Measurements from ENCODE around the gene ACD.
"Not testable (repeated sequence)": the region's sequence is repeated elsewhere in the genome, so short reads cannot be mapped to it uniquely, and the experiment has no call there.

The ACD gene

DNA sequence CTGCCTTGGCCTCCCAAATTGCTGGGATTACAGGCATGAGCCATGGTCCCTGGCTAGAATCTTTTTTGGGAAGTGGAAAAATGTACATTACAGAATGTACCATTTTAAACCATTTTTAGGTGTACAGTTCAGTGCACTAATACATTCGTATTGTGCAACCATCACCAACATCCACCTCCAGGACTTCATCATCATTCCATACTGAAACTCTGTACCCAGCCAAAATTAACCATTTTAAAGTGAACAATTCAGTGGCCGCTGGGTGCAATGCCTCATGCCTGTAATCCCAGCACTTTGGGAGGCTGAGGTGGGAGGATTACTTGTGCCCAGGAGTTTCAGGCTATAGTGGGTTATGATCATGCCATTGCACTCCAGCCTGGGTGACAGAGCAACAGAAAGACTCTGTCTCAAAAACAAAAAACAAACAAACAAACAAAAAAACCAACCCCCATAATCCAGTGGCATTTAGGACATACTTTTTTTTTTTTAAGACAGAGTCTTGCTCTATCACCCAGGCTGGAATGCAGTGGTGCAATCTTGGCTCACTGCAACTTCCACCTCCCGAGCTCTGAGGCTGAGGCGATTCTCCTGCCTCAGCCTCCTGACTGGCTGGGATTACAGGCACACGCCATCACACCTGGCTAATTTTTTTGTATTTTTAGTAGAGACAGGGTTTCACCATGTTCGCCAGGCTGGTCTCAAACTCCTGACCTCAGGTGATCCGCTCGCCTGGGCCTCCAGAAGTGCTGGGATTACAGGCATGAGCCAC, 33.6 kb upstream of the ACD start:
- not testable (repeated sequence) for H3K4me3 Mint-ChIP-seq; H3K27me3 Mint-ChIP-seq; DNase-seq (ENCODE audit: low spot score in 2 of 2); ATAC-seq (replicated peaks; ENCODE audit: extremely low read depth, poor library complexity, severe bottlenecking); H3K36me3 Mint-ChIP-seq (ENCODE audit: insufficient read depth); H3K9me3 Mint-ChIP-seq; H3K4me1 Mint-ChIP-seq; H3K27ac Mint-ChIP-seq (ENCODE audit: low read depth)

DNA sequence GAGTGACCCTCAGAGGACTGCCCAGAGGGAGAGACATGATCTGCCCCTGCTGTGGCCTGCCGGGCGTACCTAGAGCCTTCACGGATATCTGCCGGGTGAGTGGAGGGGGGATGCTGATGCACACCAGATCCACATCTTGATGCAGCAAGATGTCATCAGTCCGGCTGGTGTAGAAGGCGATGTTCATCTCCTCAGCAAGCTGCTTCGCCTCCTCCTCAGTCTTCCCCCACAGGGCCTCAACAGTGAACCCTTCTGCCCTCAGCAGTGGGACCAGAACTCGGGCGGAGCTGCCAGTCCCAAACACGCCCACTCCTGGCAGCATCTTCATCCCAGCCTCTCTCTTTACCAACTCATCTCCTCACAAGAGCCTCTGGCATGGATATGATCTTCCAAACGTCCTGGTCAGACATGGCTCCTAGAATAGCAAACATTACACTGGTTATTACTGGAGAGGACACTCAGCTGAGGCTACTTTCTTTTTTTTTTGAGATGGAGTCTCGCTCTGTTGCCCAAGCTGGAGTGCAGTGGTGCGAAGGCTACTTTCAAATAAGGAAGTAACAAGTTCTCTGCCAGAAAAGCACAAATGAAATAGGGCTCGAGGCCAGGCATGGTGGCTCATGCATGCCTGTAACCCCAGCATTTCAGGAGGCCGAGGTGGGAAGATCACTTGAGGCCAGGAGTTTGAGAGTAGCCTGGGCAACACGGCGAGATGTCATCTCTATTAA, 25.5 kb upstream of the ACD start:
- no peak overlapping the region for H3K4me3 Mint-ChIP-seq
- DNase-seq (ENCODE audit: low spot score in 2 of 2) (no peak), ATAC-seq (replicated peaks; ENCODE audit: extremely low read depth, poor library complexity, severe bottlenecking) (no peak)
- H3K27ac Mint-ChIP-seq (ENCODE audit: low read depth), result no peak overlapping the region
- H3K36me3 Mint-ChIP-seq (ENCODE audit: insufficient read depth), result peaks cover 3% of the 10 kb centered on the region
- H3K4me1 Mint-ChIP-seq, result no peaks in the 10 kb centered on the region
- no peaks in the 10 kb centered on the region for H3K27me3 Mint-ChIP-seq
- no peaks in the 10 kb centered on the region for H3K9me3 Mint-ChIP-seq

DNA sequence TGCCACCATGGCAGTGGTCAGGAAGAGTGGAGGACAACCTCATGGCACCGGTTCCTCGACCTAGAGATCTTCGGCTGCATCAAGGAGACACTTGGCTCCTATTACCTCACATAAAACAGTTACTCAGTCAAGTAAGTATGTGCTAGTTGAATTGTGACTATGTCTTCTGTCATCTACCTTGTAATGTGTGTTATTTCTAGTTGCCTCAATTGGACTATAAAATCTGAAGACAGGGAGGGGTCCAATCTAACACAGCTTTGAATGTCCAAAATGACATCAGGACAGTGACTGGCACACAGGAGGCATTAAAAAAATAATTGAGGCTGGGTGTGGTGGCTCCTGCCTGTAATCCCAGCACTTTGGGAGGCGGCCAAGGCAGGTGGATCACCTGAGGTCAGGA, 23.7 kb upstream of the ACD start:
- Mint-ChIP-seq H3K9me3 (no peaks in the 10 kb centered on the region), H3K4me1 (no peaks in the 10 kb centered on the region), H3K36me3 (ENCODE audit: insufficient read depth) (peaks cover 3% of the 10 kb centered on the region), H3K27ac (ENCODE audit: low read depth) (no peak overlapping the region), H3K4me3 (no peak overlapping the region), H3K27me3 (no peaks in the 10 kb centered on the region)
- ATAC-seq (replicated peaks; ENCODE audit: extremely low read depth, poor library complexity, severe bottlenecking) (no peak), DNase-seq (ENCODE audit: low spot score in 2 of 2) (no peak)

DNA sequence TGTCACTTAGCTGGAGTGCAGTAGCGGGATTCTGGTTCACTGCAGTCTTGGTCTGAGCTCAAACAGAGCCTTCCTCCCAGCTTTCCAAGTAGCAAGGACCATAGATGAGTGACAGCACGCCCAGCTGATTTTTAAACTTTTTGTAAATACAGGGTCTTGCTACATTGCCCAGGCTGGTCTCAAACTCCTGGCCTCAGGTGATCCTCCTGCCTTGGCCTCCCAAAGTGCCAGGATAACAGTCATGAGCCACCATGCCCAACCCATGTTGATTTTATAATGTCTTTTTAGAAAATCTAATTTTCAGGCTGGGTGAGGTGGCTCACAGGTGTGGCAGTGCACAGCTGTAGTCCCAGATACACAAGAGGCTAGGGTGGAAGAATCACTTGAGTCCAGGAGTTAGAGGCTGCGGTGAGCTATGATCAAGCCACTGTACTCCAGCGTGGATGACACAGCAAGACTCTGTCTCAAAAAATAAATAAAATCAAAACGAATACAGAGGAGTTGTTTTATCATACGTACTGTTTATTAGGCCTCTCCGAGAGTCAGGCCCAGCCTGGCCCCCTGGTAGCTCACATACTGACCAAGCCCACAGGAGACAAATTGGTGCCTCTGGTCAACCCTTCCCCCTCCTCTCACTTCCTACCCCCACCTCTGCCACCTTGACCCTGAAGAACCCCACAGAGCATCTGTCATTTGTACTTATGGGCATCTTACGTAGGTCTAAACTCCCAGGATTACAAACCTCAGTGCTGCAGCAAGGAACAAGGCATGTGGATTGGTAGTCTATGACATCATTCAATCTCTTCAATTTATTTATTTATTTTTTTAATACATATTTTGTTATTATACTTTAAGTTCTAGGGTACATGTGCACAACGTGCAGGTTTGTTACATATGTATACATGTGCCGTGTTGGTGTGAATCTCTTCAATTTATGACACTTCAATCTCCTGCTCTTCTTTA, 20.2 kb upstream of the ACD start:
- H3K27ac Mint-ChIP-seq (ENCODE audit: low read depth), result no peak overlapping the region
- no peaks in the 10 kb centered on the region for H3K27me3 Mint-ChIP-seq
- no peak overlapping the region for H3K4me3 Mint-ChIP-seq
- H3K9me3 Mint-ChIP-seq, result no peaks in the 10 kb centered on the region
- peaks cover 3% of the 10 kb centered on the region for H3K36me3 Mint-ChIP-seq (ENCODE audit: insufficient read depth)
- no peaks in the 10 kb centered on the region for H3K4me1 Mint-ChIP-seq
- no peak for ATAC-seq (replicated peaks; ENCODE audit: extremely low read depth, poor library complexity, severe bottlenecking)
- no peak for DNase-seq (ENCODE audit: low spot score in 2 of 2)

DNA sequence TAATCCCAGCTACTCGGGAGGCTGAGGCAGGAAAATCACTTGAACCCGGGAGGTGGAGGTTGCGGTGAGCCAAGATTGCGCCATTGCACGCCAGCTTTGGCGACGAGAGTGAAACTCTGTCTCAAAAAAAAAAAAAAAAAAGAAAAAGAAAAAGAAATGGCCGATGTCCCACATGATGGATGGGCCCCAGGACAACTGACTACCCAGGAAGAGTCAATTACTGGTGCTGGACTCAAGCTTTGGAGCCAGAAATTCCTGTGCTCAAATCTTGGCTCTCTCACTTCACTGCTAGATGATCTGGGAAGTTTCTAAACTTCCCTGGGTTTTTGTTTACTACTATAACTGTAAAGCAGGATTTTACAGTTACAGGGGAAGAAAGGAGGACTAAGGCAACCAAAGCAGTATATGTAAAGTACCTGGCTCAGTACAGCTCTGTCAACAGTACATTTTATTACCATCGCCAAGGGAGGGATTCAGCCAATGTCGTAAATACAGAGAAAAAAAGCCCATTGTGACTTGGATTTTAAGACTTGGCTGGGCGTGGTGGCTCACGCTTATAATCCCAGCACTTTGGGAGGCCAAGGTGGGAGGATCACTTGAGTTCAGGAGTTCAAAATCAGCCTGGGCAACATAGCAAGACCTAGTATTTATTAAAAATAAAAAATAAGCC, 18.4 kb upstream of the ACD start:
- Mint-ChIP-seq H3K4me3 (no peak overlapping the region), H3K27me3 (no peaks in the 10 kb centered on the region), H3K9me3 (no peaks in the 10 kb centered on the region), H3K4me1 (no peaks in the 10 kb centered on the region), H3K27ac (ENCODE audit: low read depth) (no peak overlapping the region), H3K36me3 (ENCODE audit: insufficient read depth) (peaks cover 1% of the 10 kb centered on the region)
- ATAC-seq (replicated peaks; ENCODE audit: extremely low read depth, poor library complexity, severe bottlenecking), result no peak
- no peak for DNase-seq (ENCODE audit: low spot score in 2 of 2)

DNA sequence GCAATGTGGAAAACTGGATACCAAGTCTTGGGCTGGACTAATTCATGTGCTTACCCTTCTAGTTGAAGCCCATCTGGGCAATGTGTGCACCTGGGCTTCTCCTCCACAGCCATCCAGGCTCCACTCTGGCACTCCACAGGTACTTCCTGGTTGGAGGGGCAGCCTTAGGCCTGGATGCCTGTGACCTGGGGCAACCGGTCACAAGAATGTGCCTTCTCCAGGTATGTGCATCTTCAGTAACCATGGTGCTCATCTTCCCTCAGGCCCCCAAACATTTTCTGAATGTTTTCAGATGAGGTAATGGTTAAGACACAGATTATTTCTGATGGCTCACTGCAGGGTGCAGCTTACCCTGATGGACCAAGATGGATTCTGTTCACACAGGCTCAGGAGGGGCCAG, 17.7 kb upstream of the ACD start:
- H3K27ac Mint-ChIP-seq (ENCODE audit: low read depth), result no peak overlapping the region
- peaks cover 1% of the 10 kb centered on the region for H3K36me3 Mint-ChIP-seq (ENCODE audit: insufficient read depth)
- no peak for DNase-seq (ENCODE audit: low spot score in 2 of 2)
- no peaks in the 10 kb centered on the region for H3K9me3 Mint-ChIP-seq
- no peak for ATAC-seq (replicated peaks; ENCODE audit: extremely low read depth, poor library complexity, severe bottlenecking)
- no peak overlapping the region for H3K4me3 Mint-ChIP-seq
- no peaks in the 10 kb centered on the region for H3K4me1 Mint-ChIP-seq
- no peaks in the 10 kb centered on the region for H3K27me3 Mint-ChIP-seq

DNA sequence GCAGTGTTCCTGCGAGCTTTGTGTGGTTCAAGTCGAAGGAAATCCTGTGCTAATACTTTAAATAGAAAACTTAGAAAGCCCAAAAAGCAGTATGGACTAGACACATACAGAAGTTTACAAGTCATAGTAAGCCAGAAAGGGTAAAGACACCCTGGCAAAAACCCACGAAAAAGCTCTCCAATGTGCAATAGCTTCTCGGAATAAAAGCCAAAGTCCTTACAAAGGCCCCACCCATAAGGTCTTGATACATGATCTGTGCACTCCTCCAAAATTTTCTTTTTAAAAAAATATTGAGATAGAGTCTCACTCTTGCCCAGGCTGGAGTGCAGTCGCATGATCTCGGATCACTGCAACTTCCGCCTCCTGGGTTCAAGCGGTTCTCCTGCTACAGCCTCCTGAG, 16.9 kb upstream of the ACD start:
- ATAC-seq (replicated peaks; ENCODE audit: extremely low read depth, poor library complexity, severe bottlenecking) (no peak), DNase-seq (ENCODE audit: low spot score in 2 of 2) (no peak)
- no peak overlapping the region for H3K27ac Mint-ChIP-seq (ENCODE audit: low read depth)
- H3K9me3 Mint-ChIP-seq, result no peaks in the 10 kb centered on the region
- H3K4me1 Mint-ChIP-seq, result no peaks in the 10 kb centered on the region
- peaks cover 1% of the 10 kb centered on the region for H3K36me3 Mint-ChIP-seq (ENCODE audit: insufficient read depth)
- no peaks in the 10 kb centered on the region for H3K27me3 Mint-ChIP-seq
- no peak overlapping the region for H3K4me3 Mint-ChIP-seq

DNA sequence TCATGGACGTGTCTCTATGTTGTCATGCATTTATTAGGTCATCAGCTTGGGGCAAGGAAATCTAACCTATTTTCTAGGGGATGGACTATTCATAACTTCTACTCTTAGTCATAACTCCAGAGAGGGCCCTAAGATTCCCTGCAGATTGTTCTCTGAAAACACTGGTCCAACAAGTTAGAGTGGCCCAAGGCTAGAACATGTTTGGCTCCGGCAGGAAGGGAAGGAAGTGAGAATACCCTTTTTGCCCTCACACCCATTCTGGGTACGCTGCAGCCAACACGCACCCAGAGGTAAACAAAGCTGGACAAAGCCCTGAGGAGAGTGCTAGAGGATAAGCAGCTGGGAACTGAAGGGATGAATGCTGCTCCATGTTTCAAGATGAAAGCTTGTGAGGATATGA, 16.5 kb upstream of the ACD start:
- H3K27ac Mint-ChIP-seq (ENCODE audit: low read depth), result no peak overlapping the region
- DNase-seq (ENCODE audit: low spot score in 2 of 2), result no peak
- ATAC-seq (replicated peaks; ENCODE audit: extremely low read depth, poor library complexity, severe bottlenecking), result no peak
- H3K4me3 Mint-ChIP-seq, result no peak overlapping the region
- no peaks in the 10 kb centered on the region for H3K9me3 Mint-ChIP-seq
- H3K4me1 Mint-ChIP-seq, result no peaks in the 10 kb centered on the region
- peaks cover 1% of the 10 kb centered on the region for H3K36me3 Mint-ChIP-seq (ENCODE audit: insufficient read depth)
- H3K27me3 Mint-ChIP-seq, result no peaks in the 10 kb centered on the region

DNA sequence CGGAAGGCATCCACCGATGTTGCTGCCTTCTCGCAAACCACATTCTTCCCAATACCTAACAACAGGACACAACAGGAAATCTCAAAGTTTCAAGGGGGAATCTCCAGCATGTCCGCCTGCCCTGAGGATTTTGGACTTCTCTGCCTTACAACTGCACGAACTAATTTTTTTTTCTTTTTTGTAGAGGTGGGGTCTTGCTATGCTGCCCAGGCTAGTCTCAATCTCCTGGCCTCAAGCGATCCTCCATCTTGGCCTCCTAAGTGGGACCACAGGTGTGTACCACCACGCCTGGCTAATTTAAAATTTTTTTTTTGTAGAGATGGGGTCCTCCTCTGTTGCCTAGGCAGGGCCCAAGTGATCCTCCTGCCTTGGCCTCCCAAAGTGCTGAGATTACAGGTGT, 15.9 kb upstream of the ACD start:
- Mint-ChIP-seq H3K27ac (ENCODE audit: low read depth) (no peak overlapping the region), H3K4me3 (no peak overlapping the region), H3K36me3 (ENCODE audit: insufficient read depth) (peaks cover 1% of the 10 kb centered on the region), H3K9me3 (no peaks in the 10 kb centered on the region), H3K4me1 (no peaks in the 10 kb centered on the region), H3K27me3 (no peaks in the 10 kb centered on the region)
- ATAC-seq (replicated peaks; ENCODE audit: extremely low read depth, poor library complexity, severe bottlenecking) (no peak), DNase-seq (ENCODE audit: low spot score in 2 of 2) (no peak)

DNA sequence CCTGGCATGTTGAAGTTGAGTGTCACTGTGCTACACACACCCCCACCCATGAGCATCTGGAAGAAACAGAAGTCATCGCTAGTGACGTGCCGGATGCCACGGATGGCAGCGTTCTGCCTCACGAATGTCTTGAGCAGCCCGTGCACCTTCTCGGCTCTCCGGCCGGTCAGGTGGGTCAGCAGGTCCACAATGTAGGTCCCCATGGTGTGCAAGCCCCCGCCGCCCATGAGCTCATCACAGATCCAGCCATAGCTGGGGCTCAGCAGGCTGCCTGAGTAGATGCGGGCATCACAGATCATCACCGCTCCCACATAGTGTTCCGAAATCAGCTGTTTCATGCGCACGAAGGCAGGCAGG, 15.5 kb upstream of the ACD start:
- no peak overlapping the region for H3K27ac Mint-ChIP-seq (ENCODE audit: low read depth)
- no peak for ATAC-seq (replicated peaks; ENCODE audit: extremely low read depth, poor library complexity, severe bottlenecking)
- DNase-seq (ENCODE audit: low spot score in 2 of 2), result no peak
- H3K36me3 Mint-ChIP-seq (ENCODE audit: insufficient read depth), result no peaks in the 10 kb centered on the region
- no peaks in the 10 kb centered on the region for H3K9me3 Mint-ChIP-seq
- H3K4me3 Mint-ChIP-seq, result no peak overlapping the region
- no peaks in the 10 kb centered on the region for H3K27me3 Mint-ChIP-seq
- no peaks in the 10 kb centered on the region for H3K4me1 Mint-ChIP-seq

DNA sequence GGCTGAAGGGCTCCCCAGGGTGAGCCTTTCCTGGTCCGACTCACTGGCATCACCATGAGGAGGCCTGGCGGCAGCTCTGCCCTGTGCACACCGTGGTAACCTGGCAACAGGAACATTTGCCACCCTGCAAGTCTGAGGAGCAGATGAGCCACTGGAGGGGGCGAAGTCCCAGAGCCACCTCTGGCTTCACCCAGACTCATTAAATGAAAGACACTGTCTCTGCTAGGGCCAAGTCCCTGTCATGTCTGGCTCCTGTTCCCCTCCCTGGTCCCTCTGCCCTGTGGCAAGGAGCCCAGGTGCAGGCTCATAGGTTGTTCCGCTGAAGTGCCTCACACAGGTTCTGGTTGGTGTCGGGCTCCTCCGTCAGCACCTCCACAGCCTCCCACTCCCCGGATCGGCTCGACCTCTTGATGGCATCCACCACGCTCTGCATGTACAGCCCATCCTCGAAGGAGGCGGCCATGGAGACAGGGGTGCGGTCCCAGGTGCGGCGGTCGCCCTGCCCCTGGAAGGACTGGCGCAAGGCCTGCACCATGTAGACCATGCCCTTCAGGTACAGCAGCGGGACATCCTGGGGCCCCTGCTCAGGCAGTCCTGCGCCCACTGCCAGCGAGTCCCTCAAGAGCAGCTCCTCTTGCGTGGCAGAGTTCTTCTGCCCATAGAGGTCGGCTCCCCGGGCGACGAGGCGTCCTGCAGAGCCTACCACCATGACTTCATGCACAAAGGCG, 15.0 kb upstream of the ACD start:
- H3K4me1 Mint-ChIP-seq, result no peaks in the 10 kb centered on the region
- H3K4me3 Mint-ChIP-seq, result no peak overlapping the region
- no peaks in the 10 kb centered on the region for H3K27me3 Mint-ChIP-seq
- DNase-seq (ENCODE audit: low spot score in 2 of 2), result no peak
- no peaks in the 10 kb centered on the region for H3K9me3 Mint-ChIP-seq
- no peak for ATAC-seq (replicated peaks; ENCODE audit: extremely low read depth, poor library complexity, severe bottlenecking)
- H3K27ac Mint-ChIP-seq (ENCODE audit: low read depth), result no peak overlapping the region
- H3K36me3 Mint-ChIP-seq (ENCODE audit: insufficient read depth), result no peaks in the 10 kb centered on the region

Data from central memory CD8-positive, alpha-beta T cell (primary cell).